CD4-positive, alpha-beta T cell (primary cell): ENCODE measurements around the gene PTGFR. TPM values are rescaled to one million over a fixed set of nuclear protein-coding genes. Genes with fewer than 3 reads are reported as not detected.

ENCODE experiments used
- ATAC-seq: fragments of 200-7000 bp; cut with Tn5 transposase; one replicate; pipeline ENCODE4 v1.10.0; 2022; ENCODE audit warnings: mild to moderate bottlenecking; ENCODE audit not compliant: poor library complexity
- CTCF ChIA-PET: fragments of 350-600 bp; sonication (Branson Sonifier 250); formaldehyde crosslinking; loops from one replicate; lab custom pipeline; 2021; ENCODE audit warnings: antibody characterized with exemption, inconsistent platforms; lab: Charles Lee
- POLR2A ChIA-PET: fragments of 350-600 bp; sonication (Branson Sonifier 250); formaldehyde crosslinking; loops from one replicate; lab custom pipeline; 2021; ENCODE audit warnings: antibody characterized with exemption, inconsistent platforms; lab: Charles Lee
- DNase-seq, 14 experiments: peaks; one replicate each; pipeline ENCODE4 v3.0.0-alpha.2; 2013 to 2020; ENCODE audit warnings: mixed read lengths in 2 of 14
- H3K27ac ChIP-seq, 2 donors: one replicate each; pipeline versions ENCODE4 v1.5.1 to v1.7.0; 2013; ENCODE audit warnings: low read length in 2 of 2, low read depth in 1 of 2, mild to moderate bottlenecking in 1 of 2
- H3K27me3 ChIP-seq, 2 experiments: 1 replicate in 1 of 2; 2 replicates in 1 of 2; pipeline versions ENCODE4 v1.6.1 to v1.7.0; 2013; ENCODE audit warnings: low read length in 2 of 2, control low read depth in 1 of 2, mild to moderate bottlenecking in 1 of 2, moderate library complexity in 1 of 2; ENCODE audit not compliant: insufficient read depth in 2 of 2, control insufficient read depth in 1 of 2
- H3K36me3 ChIP-seq: one replicate; pipeline ENCODE4 v1.6.1; 2013; ENCODE audit warnings: low read length, control low read depth; ENCODE audit not compliant: insufficient read depth
- H3K4me1 ChIP-seq: one replicate; pipeline ENCODE4 v1.6.1; 2013; ENCODE audit warnings: low read length, control low read depth; ENCODE audit not compliant: insufficient read depth
- H3K4me3 ChIP-seq: one replicate; pipeline ENCODE4 v1.5.1; 2013; ENCODE audit warnings: mild to moderate bottlenecking, low read length, moderate library complexity
- H3K9me3 ChIP-seq, 2 experiments: 1 replicate in 1 of 2; 2 replicates in 1 of 2; pipeline versions ENCODE4 v1.6.1 to v1.7.0; 2013; ENCODE audit warnings: low read length in 2 of 2, mild to moderate bottlenecking in 2 of 2, control low read depth in 1 of 2, moderate library complexity in 1 of 2; ENCODE audit not compliant: control insufficient read depth in 1 of 2, insufficient read depth in 1 of 2
- H3K27ac Mint-ChIP-seq: one replicate; pipeline ENCODE4 v1.8.0; 2020; ENCODE audit warnings: mixed read lengths
- H3K27me3 Mint-ChIP-seq: one replicate; pipeline ENCODE4 v1.8.0; 2021; ENCODE audit warnings: mixed read lengths
- H3K36me3 Mint-ChIP-seq: one replicate; pipeline ENCODE4 v1.8.0; 2021; ENCODE audit warnings: low read depth, mixed read lengths
- H3K4me1 Mint-ChIP-seq: one replicate; pipeline ENCODE4 v1.8.0; 2021; ENCODE audit warnings: low read depth, mixed read lengths
- H3K4me3 Mint-ChIP-seq: one replicate; pipeline ENCODE4 v1.8.0; 2020; ENCODE audit warnings: mild to moderate bottlenecking, mixed read lengths
- H3K9me3 Mint-ChIP-seq: one replicate; pipeline ENCODE4 v1.8.0; 2020; ENCODE audit warnings: mixed read lengths
- intact Hi-C, 2 experiments: fragments of 100-400 bp; cut with DNase I in 1 of 2; cut with micrococcal nuclease in 1 of 2; formaldehyde crosslinking; loops; one replicate each; pipeline versions ENCODE4 v1.15.1 to v1.9.0; 2023 to 2025; cut with DNase I, micrococcal nuclease
- total RNA-seq, 174 experiments: library from RNA in 2 of 174; stranded (reverse) in 2 of 174; gene quantifications; one replicate each; pipeline ENCODE4 v1.2.3 and lab custom pipeline; 2021 to 2026
- TF ChIP-seq, protein P1 (sequence below): fragments of 200-600 bp; IDR thresholded peaks from one replicate; pipeline ENCODE4 v1.8.0; 2022; ENCODE audit warnings: antibody characterized with exemption, mild to moderate bottlenecking

PTGFR gene
- total RNA-seq, 2 experiments from 2014 or later: not detected

DNA sequence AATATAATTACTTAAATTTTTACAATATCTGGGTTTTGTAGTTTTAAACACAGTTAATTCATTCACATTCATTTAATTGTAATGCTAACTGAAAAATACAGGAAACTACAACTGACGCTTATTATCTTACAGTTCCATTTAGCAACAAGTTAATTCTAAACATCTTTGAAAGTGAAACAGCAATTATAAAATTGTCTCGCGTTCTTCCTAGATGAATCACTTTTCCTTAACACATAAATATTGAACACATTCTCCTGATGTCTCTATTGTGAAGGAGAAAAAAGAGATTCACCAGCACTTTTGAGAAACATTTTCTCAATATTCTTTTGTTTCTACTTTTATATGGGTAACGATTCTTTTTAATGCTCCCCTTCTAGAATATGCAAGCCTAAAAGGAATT, 6.4 kb downstream of the PTGFR start:
- Histone ChIP-seq H3K4me1 (no peaks in the 10 kb centered on the region), H3K9me3 (no peaks in the 10 kb centered on the region), H3K4me3 (no peak overlapping the region), H3K27me3 (peaks cover 5 to 10% of the 10 kb centered on the region in 2 experiments), H3K36me3 (no peaks in the 10 kb centered on the region), H3K27ac (no peak overlapping the region)
- Mint-ChIP-seq H3K4me3 (no peak overlapping the region), H3K36me3 (no peaks in the 10 kb centered on the region), H3K9me3 (no peaks in the 10 kb centered on the region), H3K27ac (no peak overlapping the region), H3K27me3 (peaks cover 36% of the 10 kb centered on the region), H3K4me1 (no peaks in the 10 kb centered on the region)
- DNase-seq (no peak), ATAC-seq (no peak)
- intact Hi-C loops: no loop called here
- TF ChIP-seq, protein P1, sequence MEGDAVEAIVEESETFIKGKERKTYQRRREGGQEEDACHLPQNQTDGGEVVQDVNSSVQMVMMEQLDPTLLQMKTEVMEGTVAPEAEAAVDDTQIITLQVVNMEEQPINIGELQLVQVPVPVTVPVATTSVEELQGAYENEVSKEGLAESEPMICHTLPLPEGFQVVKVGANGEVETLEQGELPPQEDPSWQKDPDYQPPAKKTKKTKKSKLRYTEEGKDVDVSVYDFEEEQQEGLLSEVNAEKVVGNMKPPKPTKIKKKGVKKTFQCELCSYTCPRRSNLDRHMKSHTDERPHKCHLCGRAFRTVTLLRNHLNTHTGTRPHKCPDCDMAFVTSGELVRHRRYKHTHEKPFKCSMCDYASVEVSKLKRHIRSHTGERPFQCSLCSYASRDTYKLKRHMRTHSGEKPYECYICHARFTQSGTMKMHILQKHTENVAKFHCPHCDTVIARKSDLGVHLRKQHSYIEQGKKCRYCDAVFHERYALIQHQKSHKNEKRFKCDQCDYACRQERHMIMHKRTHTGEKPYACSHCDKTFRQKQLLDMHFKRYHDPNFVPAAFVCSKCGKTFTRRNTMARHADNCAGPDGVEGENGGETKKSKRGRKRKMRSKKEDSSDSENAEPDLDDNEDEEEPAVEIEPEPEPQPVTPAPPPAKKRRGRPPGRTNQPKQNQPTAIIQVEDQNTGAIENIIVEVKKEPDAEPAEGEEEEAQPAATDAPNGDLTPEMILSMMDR: no peak
- CTCF ChIA-PET: no interaction called here
- POLR2A ChIA-PET: no interaction called here

DNA sequence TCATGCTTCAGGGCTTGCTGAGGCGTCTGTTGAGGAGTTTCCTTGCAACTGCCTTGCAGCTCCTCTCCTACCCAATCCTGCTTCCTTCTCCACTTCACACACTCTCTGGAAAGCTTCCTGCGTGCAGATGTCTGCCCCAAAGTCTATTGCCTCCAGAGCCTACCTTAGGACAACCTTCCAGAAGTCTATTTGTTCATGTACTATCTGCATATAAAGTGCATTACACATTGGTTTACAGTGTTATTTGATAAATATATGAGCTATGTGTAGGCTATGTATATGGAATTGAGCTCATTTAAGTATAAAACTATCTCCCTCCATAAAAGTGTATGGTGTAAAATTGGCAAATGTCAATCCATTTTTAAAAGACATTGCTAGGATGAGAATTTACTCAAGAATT, 9.8 kb downstream of the PTGFR start:
- H3K4me1 ChIP-seq: no peaks in the 10 kb centered on the region
- H3K27ac ChIP-seq: no peak overlapping the region
- H3K4me3 ChIP-seq: no peak overlapping the region
- DNase-seq (no peak), ATAC-seq (no peak)
- H3K27me3 ChIP-seq: peaks cover 0 to 5% of the 10 kb centered on the region in 2 experiments
- POLR2A ChIA-PET: no interaction called here
- CTCF ChIA-PET: no interaction called here
- Mint-ChIP-seq H3K27me3 (peaks cover 17% of the 10 kb centered on the region), H3K4me3 (no peak overlapping the region), H3K4me1 (no peaks in the 10 kb centered on the region), H3K27ac (no peak overlapping the region), H3K36me3 (no peaks in the 10 kb centered on the region), H3K9me3 (no peaks in the 10 kb centered on the region)
- TF ChIP-seq, protein P1: no peak
- H3K36me3 ChIP-seq: no peaks in the 10 kb centered on the region
- intact Hi-C loops: no loop called here
- no peaks in the 10 kb centered on the region for H3K9me3 ChIP-seq

DNA sequence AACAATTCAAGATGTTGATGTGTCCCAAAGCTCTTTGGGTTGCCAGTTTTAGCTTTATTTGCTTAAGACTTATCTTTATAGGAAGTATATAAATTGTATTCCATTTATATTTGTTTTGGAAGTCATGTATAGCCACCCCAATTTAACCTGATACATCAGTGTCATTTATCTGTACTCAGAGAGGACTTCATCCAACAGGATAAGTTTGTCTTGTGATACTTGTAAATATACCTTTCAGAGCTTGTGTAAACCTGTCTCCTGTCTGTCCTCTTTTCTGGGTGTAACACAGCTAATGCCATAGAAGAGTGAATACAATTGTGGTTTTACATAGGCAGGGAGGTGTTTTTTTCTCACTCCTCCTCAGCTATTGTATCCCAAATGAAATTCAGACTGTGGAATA, 10.4 kb downstream of the PTGFR start:
- TF ChIP-seq, protein P1: no peak
- ChIA-PET CTCF (no interaction called here), POLR2A (no interaction called here)
- intact Hi-C loops: no loop called here
- no peak overlapping the region for H3K27ac ChIP-seq
- H3K36me3 ChIP-seq: no peaks in the 10 kb centered on the region
- no peaks in the 10 kb centered on the region for H3K4me1 ChIP-seq
- Mint-ChIP-seq H3K4me1 (no peaks in the 10 kb centered on the region), H3K9me3 (no peaks in the 10 kb centered on the region), H3K4me3 (no peak overlapping the region), H3K27me3 (peaks cover 21% of the 10 kb centered on the region), H3K36me3 (no peaks in the 10 kb centered on the region), H3K27ac (no peak overlapping the region)
- H3K9me3 ChIP-seq: no peaks in the 10 kb centered on the region
- H3K27me3 ChIP-seq: peaks cover 0 to 5% of the 10 kb centered on the region in 2 experiments
- no peak for ATAC-seq
- no peak for DNase-seq
- H3K4me3 ChIP-seq: no peak overlapping the region
